Pulmonary artery endothelial cell (primary cell): ENCODE data around the gene MAP7D3. TPM values are rescaled to one million over a fixed set of nuclear protein-coding genes. Genes with fewer than 3 reads are reported as not detected.
"Not testable (repeated sequence)": the region's sequence is repeated elsewhere in the genome, so short reads cannot be mapped to it uniquely, and the experiment has no call there.

Experiments used
- DNase-seq: peaks from one replicate; pipeline ENCODE4 v3.0.0-alpha.2; 2011; ENCODE audit warnings: low read depth, low spot score
- total RNA-seq: library from RNA; depleted of rRNA; stranded (reverse); fragments of >200 nt; gene quantifications from 2 replicates; pipeline ENCODE4 v1.2.3, GENCODE V29; 2014

MAP7D3 gene, protein sequence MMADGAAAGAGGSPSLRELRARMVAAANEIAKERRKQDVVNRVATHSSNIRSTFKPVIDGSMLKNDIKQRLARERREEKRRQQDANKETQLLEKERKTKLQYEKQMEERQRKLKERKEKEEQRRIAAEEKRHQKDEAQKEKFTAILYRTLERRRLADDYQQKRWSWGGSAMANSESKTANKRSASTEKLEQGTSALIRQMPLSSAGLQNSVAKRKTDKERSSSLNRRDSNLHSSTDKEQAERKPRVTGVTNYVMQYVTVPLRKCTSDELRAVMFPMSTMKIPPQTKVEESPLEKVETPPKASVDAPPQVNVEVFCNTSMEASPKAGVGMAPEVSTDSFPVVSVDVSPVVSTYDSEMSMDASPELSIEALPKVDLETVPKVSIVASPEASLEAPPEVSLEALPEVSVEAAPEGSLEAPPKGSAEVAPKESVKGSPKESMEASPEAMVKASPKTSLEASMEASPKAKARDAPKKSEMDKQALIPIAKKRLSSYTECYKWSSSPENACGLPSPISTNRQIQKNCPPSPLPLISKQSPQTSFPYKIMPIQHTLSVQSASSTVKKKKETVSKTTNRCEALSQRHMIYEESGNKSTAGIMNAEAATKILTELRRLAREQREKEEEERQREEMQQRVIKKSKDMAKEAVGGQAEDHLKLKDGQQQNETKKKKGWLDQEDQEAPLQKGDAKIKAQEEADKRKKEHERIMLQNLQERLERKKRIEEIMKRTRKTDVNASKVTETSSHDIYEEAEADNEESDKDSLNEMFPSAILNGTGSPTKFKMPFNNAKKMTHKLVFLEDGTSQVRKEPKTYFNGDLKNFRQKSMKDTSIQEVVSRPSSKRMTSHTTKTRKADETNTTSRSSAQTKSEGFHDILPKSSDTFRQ
- total RNA-seq, result 12.3 and 17.9 TPM in 2 replicates

DNA sequence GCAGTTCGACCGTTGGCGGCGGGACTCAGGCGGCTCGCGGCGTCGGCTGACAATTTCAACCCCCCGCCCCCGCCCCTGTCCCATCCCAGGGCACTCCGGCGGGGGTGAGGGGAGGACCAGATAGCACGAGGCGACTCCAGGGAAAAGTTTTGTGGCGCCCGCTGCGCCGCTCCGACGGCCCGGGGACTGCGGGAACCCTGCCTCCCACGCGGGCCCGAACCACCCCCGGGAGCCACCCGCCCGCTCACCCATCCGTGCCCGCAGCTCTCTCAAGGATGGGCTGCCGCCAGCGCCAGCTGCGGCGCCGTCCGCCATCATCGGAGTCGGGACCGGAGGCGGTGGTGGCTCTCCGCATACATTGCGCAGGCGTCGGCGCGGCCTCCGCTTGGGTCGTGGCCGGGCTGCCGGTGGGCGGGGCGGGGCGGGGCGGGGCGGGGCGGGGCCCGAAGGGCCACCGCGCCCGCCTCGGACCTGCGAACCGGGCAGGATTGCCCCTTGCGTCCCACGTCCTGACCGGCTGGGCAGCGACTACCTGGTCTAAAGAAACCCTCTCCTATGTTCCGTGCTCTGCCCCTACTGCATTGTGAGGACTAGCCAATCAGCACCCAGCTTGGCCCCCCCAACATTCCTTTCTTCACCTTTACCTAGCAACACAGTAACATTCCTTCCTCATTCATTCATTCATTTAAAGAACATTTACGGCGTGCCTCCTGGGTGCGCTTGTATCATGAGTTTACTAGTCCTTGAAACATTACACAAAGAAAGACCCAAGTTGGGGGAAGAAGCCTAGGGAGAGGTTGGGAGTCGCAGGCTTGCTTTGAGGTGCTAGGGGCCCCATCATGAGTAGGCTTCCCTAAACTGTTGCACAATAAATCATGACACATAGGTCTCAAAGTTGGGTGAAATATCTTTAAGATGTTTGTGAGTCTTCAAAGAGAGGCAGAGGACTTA, at the start of gene MAP7D3:
TSS of gene MAP7D3 (minus strand) at position 360 of the 951 bp plus-strand sequence. CDS start at position 318, 42 bp downstream.
- DNase-seq, result no peak

DNA sequence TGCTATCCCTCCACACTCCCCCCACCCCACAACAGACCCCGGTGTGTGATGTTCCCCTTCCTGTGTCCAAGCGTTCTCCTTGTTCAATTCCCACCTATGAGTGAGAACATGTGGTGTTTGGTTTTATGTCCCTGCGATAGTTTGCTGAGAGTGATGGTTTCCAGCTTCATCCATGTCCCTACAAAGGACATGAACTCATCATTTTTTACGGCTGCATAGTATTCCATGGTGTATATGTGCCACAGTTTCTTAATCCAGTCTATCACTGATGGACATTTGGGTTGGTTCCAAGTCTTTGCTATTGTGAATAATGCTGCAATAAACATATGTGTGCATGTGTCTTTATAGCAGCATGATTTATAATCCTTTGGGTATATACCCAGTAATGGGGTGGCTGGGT, 49.5 kb upstream of the MAP7D3 start, which contains the start of gene ADGRG4:
TSS of gene ADGRG4 (plus strand) at position 243 of the 400 bp plus-strand sequence. CDS start 7,815 bp downstream, outside the sequence.
- DNase-seq, result not testable (repeated sequence)

DNA sequence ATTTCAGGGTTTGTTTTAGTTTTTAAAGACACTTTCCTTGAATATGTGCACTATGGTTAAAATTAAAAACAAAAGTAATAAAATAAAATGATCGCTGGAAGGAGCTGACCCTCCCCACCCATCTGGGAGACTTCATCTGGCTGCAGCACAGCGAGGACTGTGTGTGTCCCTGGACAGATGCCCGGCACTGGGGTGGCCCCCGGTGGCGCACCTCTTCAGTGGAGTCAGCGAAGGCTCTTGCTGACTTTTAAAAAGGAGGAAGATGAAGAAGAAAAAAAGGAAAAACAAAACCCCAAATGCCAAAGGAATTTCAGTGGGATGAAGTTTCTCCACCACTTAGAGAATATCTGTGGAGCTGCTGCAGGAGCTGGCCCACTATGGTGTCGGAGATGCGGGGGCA, 44.2 kb upstream of the MAP7D3 start:
- no peak for DNase-seq

DNA sequence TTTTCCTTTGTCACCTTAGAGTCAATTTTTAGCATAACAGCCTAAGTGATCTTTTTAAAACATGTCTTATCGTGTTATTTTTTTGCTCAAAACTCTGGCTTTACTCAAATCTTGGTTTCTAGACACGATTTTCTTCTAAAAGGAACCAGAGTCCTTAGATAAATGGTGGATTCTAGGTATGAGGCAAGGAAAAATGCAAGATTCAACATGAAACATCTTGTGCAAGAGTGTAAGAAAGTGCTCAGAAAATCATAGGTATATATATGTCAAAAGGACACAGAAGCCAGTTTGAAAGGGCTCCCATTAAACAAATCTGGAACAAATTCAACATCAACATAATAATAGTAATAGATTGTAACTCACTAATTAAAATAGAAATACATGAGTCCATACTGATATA, 41.5 kb upstream of the MAP7D3 start:
- no peak for DNase-seq

DNA sequence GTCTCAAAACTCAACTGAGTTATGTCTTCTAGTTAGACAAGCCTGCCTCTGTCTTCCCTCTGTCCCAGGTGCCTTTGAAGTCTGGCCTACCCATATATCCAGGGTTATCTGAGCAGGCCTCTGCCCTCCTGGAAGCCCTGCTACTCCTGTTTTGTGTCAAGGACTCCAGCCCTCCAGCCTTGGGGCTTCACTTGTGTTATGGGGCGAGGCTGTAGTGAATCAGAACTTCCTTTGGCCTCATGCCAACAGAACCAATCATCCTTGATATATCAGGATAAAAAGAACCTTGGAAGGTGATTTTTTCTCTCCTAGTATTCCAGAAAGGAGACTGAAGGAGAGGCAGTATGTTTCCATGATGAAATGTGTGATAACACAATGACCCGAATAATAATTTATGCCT, 40.6 kb upstream of the MAP7D3 start:
- no peak for DNase-seq

DNA sequence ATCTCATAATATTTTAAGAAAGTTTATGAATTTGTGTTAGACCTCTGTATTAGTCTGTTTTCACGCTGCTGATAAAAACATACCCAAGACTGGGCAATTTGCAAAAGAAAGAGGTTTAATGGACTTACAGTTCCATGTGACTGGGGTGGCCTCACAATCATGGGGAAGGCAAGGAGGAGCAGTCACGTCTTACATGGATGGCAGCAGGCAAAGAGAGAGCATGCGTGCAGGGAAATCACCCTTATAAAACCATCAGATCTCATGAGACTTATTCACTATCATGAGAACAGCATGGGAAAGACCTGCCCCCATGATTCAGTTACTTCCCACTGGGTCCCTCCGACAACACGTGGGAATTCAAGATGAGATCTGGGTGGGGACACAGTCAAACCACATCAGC, 35.2 kb upstream of the MAP7D3 start:
- not testable (repeated sequence) for DNase-seq

DNA sequence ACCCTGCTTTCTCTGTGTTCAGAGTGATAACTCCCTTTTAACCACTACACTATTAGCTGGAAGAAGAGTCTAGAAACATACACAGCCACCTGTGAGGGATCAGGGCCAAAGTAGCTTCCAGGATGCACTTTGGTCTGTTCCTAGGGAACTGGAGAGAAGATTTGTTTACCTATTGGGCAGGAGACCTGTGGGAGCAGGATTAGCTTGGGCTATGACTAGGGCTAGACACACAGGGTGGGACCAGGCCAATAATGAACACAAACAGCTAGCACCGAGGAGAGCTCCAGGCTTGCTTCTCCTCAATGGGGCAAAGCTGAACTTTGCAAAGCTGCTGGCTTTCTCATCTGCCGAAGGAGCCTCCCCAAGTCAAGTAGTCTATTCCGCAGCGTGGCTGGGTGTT, 24.4 kb upstream of the MAP7D3 start:
- no peak for DNase-seq

DNA sequence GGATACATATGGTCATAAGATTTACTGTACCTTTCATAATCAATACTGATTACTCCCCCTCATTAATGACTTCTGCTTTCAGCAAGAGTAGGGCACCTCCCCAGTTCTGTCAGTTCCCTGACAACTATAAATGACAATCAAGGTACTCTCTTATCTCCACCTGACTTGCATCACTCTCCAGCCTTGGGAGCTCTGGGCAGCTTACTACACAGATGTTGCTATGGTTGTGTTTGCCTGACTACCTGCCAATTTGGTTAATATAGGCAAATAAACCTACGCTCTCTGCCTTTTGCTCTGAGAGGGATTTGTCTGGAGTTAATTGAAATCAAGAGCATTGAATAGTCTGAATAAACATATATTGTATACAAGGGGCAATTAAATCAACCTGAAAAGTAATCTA, 22.8 kb upstream of the MAP7D3 start:
- no peak for DNase-seq

DNA sequence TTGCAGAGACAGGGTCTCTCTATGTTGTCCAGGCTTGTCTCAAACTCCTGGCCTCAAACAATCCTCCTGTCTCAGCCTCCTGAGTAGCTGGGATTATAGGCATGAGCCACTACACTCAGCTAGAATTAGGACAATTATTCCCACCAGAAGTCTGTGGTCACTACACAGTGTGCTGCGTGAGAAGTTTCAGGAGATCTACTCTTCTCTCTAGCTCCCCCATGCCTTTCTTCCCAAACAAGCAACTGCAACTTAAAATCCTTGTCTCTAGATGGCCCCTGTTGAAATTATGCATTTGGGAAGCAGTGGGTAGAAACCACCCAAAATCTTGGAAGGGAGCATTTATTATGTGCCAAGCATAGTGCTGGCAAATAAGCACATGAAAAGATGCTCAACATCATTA, 21.1 kb upstream of the MAP7D3 start:
- no peak for DNase-seq

DNA sequence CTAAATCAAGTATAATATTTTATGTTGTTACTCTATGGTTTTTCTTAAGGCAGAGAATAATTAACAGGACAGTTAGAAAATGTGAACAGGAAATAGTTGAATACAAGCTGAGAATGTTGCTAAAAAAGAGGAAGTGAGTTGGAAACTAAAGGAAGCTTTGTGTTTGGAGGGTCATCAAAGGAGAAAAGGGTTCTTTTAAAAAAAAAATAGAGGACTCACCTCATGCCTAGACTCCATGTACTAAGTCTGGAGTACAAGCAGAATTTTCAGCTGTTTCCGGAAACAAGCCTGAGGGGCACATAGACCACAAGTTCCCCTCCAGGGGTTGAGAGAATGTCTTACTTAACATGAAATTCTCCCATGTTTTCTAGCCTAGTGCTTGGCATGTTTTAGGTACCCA, 20.1 kb upstream of the MAP7D3 start:
- DNase-seq, result no peak

DNA sequence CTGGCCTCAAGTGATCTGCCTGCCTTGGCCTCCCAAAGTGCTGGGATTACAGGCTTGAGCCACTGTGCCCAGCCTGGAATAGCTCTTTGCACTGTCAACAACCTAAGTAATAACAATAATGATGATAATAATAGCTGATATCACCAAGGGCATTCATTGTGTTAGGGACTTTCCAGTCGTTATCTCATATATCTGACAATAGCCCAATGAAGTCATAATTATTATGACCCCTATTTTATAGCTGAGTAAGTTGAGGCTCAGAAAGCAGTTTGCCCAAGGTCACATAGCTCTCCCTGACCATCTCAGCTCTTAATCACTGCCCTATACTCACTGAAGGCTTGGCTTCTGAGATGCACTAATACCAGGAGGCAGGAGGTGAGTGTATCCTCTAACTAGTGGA, 18.7 kb upstream of the MAP7D3 start:
- no peak for DNase-seq

DNA sequence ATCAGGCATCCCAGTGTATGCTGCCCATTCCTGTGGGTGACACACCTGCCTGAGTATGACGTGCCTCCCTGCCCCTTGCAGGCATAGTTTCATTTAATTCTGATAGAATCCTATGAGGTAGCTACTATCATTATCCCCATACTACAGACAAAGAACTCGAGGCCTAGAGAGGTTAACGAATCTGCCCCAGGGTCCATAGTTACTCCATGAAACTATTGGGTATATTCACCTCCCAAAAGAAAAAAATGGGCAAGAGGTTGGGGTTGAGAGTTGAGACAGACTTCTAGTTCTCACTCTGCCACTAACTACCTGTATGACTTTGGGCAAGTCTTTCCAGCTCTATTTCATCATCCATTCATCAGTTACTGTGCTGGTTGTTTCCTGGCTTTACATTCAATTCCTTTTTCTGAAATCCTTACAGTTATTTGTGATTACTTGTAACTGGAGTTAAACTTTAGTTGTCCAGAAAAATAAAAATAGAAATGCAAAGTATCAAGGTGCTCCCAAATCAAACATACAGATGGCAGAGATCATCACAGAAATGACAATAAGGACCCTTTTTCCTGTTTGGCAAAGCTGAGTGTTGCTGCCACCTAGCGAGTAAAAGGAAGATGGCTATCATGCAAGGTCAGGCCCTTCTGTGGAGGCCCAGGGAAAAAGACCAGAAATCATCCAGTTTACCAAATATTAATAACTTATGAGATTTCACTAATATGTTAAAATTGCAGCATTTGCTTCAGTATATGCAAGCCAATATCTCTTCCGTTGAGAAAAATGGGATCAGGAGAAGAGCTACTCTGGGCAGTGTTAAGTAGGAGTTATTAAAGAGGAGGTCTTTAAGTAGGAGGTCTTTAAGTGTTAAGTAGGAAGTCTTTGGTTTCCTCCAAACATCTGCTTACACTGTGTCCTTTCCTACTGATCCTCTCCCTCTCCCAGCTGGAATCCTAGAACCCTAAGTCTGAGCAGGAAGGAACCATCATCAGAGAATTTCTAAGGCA, 17.1 kb upstream of the MAP7D3 start:
- no peak for DNase-seq

DNA sequence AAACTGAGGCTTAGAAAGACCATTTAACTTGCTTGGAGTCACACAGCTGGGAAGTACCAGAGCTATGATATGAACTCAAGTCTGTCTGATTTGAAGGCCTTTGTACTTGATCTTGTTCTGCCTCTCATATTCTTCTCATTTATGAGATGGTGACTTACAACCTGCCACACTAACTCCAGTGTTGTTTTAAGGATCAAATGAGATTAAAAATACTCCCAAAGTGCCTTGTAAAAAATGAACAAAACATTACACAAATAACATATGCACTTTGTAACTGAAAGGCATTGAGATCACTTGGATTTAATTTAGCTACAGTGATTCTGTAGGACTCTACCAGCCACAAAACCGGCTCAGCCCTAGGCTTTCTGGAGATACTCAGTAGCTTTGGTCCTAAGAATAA, 15.6 kb upstream of the MAP7D3 start:
- DNase-seq, result no peak

DNA sequence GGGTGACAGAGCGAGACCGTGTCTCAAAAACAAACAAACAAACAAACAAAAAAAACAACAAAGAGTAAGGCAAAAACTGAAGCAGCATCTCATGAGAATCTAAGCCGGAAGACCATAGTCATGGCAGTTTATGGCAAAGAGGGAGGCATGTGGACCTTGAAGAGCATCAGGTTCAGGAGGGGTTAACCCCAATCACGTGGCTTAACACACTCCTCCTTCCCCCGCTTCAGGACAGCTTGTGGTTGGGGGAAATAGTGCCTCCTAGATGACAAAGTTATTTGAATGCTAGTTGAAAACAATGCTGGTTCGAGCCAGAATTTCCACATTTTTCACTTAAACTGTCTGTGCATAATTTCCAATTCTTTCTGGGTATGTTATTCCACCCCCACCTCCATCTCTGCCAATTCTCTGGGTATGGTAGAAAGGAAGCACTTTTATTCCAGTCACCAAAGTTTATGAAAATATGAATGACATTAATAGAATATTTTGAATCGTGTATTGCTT, 11.7 kb upstream of the MAP7D3 start:
- no peak for DNase-seq

DNA sequence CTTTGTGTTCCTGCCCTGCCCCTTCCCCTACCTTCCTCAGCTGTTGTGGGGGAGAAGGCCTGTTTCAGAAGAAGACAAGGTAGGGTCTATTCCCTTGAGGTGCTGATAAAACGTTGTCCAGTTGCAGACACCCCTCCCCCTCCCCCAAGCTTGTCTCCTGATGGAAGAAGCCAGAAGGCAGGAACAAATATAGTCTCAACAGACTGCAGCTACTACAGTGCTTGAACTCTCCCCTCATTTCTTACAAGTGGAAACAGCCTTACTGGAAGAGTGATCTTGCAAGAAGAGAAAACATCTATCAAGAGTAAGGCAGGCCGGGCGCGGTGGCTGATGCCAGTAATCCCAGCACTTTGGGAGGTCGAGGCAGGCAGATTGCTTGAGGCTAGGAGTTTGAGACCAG, 11.0 kb upstream of the MAP7D3 start:
- no peak for DNase-seq

DNA sequence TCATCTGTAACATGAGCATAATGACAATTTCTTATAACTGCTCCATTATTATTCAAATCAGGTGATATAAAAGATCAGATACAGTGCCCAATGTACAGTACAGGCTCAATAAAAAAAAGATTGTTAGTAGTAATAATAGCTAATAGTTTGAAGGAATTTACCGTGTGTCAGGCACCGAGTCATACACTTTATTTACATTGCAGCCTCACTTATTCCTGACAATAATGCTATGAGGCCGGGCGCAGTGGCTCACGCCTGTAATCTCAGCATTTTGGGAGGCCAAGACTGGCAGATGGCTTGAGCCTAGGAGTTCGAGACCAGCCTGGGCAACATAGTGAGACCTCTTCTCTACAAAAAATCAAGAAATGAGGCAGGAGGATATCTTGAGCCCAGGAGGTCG, 10.1 kb upstream of the MAP7D3 start:
- no peak for DNase-seq

DNA sequence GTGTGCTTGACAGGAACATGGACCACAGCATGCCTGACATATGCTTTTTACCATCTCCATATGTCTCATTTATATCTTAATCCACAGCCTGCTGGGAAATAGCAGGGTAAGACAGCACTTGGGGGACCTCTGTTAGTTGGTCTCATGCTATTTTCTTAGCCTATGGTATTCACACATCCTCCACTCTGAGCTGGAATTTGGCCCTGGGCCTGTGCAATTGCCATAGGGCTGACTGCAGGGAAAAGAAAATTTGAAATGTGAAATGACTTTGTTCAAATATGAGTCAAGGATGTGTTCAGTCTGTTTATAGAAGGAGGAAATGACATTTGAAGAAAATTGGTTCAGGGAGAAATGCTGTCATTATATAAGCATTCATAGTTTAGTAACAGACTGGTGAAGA, 9.6 kb upstream of the MAP7D3 start:
- DNase-seq, result peak; percentile 39

DNA sequence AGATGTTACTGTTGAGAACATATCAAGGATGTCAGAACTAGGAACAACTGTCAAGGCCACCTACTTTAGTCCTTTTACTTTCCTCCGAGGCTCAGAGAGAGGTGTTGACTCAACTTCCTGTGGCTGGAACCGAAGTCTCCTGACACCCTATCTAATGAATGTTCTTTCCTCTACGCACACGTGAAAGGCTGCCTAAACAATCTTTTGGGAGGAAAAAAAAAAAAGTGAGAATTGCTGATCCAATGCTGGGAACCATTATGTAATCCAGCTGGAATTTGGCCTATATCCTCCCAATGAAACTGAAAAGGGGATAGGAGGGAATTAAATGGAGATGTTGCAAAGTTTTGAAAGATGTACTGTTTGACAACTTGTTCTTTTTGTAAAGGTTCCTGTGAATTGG, 8.3 kb upstream of the MAP7D3 start:
- DNase-seq, result peak; percentile 63

DNA sequence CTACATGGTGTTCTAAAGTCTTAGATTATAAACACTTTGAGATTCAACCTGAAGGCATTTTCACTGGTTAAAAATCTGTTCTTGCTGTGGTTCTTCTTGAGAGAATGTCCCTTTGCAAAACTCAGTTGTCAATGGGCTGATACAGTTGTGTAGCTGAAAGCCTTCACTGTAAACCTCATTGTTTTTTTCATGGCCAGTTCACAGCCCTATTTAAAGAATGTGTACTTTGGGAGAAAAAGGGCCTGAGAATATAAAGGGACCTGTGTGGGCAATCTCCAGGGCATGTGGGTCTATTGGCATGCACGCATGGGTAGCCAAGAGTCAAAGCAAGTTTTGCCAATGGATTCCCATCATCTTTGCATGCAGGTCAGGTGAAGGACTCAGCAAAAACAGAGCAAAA, 7.8 kb upstream of the MAP7D3 start:
- DNase-seq, result no peak

DNA sequence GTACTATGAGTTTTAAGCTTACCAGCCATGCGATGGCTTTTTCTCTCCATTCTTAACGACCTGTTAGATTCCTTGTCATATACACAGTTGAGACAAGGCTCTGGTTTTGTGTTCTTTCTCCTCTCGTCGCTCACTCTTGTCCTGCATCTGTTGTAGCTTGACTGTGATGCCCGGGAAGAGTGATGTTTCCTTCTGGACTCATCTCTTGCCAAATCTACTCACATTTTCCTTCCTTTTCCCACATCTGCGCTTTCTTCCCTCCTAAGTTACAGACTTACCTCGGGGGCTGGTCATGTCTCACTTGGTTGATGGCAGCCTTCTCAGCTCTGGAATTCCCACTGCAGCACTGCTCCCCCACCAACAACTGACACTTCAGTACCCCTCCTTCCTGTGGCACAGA, 4.8 kb upstream of the MAP7D3 start:
- no peak for DNase-seq
